ENCODE measurements around the gene TMEM150B. TPM values are rescaled to one million over a fixed set of nuclear protein-coding genes. Genes with fewer than 3 reads are reported as not detected.

The TMEM150B gene
- total RNA-seq, 1 donor from 2014 or later: not detected

- no peaks in the 10 kb centered on the region for H3K9me3 Mint-ChIP-seq
- no peaks in the 10 kb centered on the region for H3K36me3 Mint-ChIP-seq (ENCODE audit: low read depth)
- no peak overlapping the region for H3K27ac Mint-ChIP-seq (ENCODE audit: unreplicated experiment)
- DNase-seq (ENCODE audit: low read depth, low spot score): no peak
- peaks cover 10% of the 10 kb centered on the region for H3K4me1 Mint-ChIP-seq
- H3K27me3 Mint-ChIP-seq (ENCODE audit: low read depth): peaks cover 28% of the 10 kb centered on the region
- TF ChIP-seq CTCF (conservative IDR thresholded peaks at IDR 0.05): no peak
- H3K4me3 Mint-ChIP-seq: no peak overlapping the region
Observed at GRCh38 chr19:55365245-55365644, 40.1 kb upstream of the TMEM150B start.

GRCh38 chr19:55362990-55363716 is 38.0 kb upstream of the TMEM150B start, which contains the start of gene GARIN5B:
GARIN5B (minus strand) TSS chr19:55363260; CDS start chr19:55363066, 194 bp downstream.
- Mint-ChIP-seq H3K27ac (ENCODE audit: unreplicated experiment) (no peak within 1 kb of the TSS), H3K9me3 (no peaks in the 10 kb centered on the region), H3K4me3 (no peak within 1 kb of the TSS), H3K27me3 (ENCODE audit: low read depth) (peaks cover 18% of the 10 kb centered on the region), H3K36me3 (ENCODE audit: low read depth) (no peaks in the 10 kb centered on the region), H3K4me1 (peaks cover 5% of the 10 kb centered on the region)
- TF ChIP-seq CTCF (conservative IDR thresholded peaks at IDR 0.05): no peak
- no peak for DNase-seq (ENCODE audit: low read depth, low spot score)

- Mint-ChIP-seq H3K27ac (ENCODE audit: unreplicated experiment) (no peak overlapping the region), H3K27me3 (ENCODE audit: low read depth) (peaks cover 21% of the 10 kb centered on the region), H3K9me3 (no peaks in the 10 kb centered on the region), H3K36me3 (ENCODE audit: low read depth) (no peaks in the 10 kb centered on the region), H3K4me1 (peaks cover 5% of the 10 kb centered on the region), H3K4me3 (no peak overlapping the region)
- DNase-seq (ENCODE audit: low read depth, low spot score): no peak
- TF ChIP-seq CTCF (conservative IDR thresholded peaks at IDR 0.05): no peak
Observed at GRCh38 chr19:55362174-55362989, 37.2 kb upstream of the TMEM150B start.

GRCh38 chr19:55360902-55361301 is 35.8 kb upstream of the TMEM150B start:
- Mint-ChIP-seq H3K27me3 (ENCODE audit: low read depth) (peaks cover 31% of the 10 kb centered on the region), H3K4me1 (peaks cover 5% of the 10 kb centered on the region), H3K36me3 (ENCODE audit: low read depth) (no peaks in the 10 kb centered on the region), H3K27ac (ENCODE audit: unreplicated experiment) (no peak overlapping the region), H3K9me3 (no peaks in the 10 kb centered on the region), H3K4me3 (no peak overlapping the region)
- DNase-seq (ENCODE audit: low read depth, low spot score): no peak
- TF ChIP-seq CTCF (conservative IDR thresholded peaks at IDR 0.05): no peak

- TF ChIP-seq CTCF (conservative IDR thresholded peaks at IDR 0.05): no peak
- Mint-ChIP-seq H3K4me1 (peaks cover 5% of the 10 kb centered on the region), H3K4me3 (no peak overlapping the region), H3K27ac (ENCODE audit: unreplicated experiment) (no peak overlapping the region), H3K27me3 (ENCODE audit: low read depth) (peaks cover 37% of the 10 kb centered on the region), H3K9me3 (no peaks in the 10 kb centered on the region), H3K36me3 (ENCODE audit: low read depth) (no peaks in the 10 kb centered on the region)
- no peak for DNase-seq (ENCODE audit: low read depth, low spot score)
Observed at GRCh38 chr19:55358943-55359908, 34.1 kb upstream of the TMEM150B start.
